SIG-M5 (cell line): ENCODE measurements around the gene CGNL1.

ENCODE experiments used
- DNase-seq: peaks from one replicate; lab custom pipeline; 2025; lab: John Stamatoyannopoulos, UW

CGNL1 gene

GRCh38 chr15:57387564-57388076 lies 11.3 kb downstream of the CGNL1 start:
- no peak for DNase-seq

GRCh38 chr15:57388464-57388863 lies 12.2 kb downstream of the CGNL1 start:
- no peak for DNase-seq

GRCh38 chr15:57389991-57390390 lies 13.7 kb downstream of the CGNL1 start:
- no peak for DNase-seq

GRCh38 chr15:57390583-57390982 lies 14.3 kb downstream of the CGNL1 start:
- no peak for DNase-seq

GRCh38 chr15:57391537-57391936 lies 15.2 kb downstream of the CGNL1 start:
- DNase-seq: no peak

GRCh38 chr15:57393061-57393460 lies 16.8 kb downstream of the CGNL1 start:
- DNase-seq: no peak

GRCh38 chr15:57395292-57395691 lies 19.0 kb downstream of the CGNL1 start:
- no peak for DNase-seq

GRCh38 chr15:57398336-57398735 lies 22.0 kb downstream of the CGNL1 start:
- DNase-seq: no peak

- no peak for DNase-seq
Measured at GRCh38 chr15:57401546-57401945, 25.2 kb downstream of the CGNL1 start.

GRCh38 chr15:57403017-57403416 lies 26.7 kb downstream of the CGNL1 start:
- no peak for DNase-seq

GRCh38 chr15:57403566-57404325 lies 27.4 kb downstream of the CGNL1 start:
- DNase-seq: no peak

- no peak for DNase-seq
Measured at GRCh38 chr15:57405133-57405532, 28.8 kb downstream of the CGNL1 start.

- DNase-seq: no peak
Measured at GRCh38 chr15:57406062-57406772, 29.9 kb downstream of the CGNL1 start.

GRCh38 chr15:57410373-57410772 lies 34.1 kb downstream of the CGNL1 start:
- no peak for DNase-seq

- no peak for DNase-seq
Measured at GRCh38 chr15:57411945-57412768, 35.9 kb downstream of the CGNL1 start.

- DNase-seq: no peak
Measured at GRCh38 chr15:57415602-57416001, 39.3 kb downstream of the CGNL1 start.

- DNase-seq: no peak
Measured at GRCh38 chr15:57418635-57419034, 42.3 kb downstream of the CGNL1 start.

GRCh38 chr15:57419335-57419734 lies 43.0 kb downstream of the CGNL1 start:
- no peak for DNase-seq

- DNase-seq: no peak
Measured at GRCh38 chr15:57421110-57421509, 44.8 kb downstream of the CGNL1 start.

- no peak for DNase-seq
Measured at GRCh38 chr15:57421551-57421950, 45.2 kb downstream of the CGNL1 start.

GRCh38 chr15:57422113-57422754 lies 45.9 kb downstream of the CGNL1 start:
- DNase-seq: no peak

- no peak for DNase-seq
Measured at GRCh38 chr15:57423599-57424140, 47.4 kb downstream of the CGNL1 start.
